ENCODE results near the gene XPR1.

XPR1 gene

DNA sequence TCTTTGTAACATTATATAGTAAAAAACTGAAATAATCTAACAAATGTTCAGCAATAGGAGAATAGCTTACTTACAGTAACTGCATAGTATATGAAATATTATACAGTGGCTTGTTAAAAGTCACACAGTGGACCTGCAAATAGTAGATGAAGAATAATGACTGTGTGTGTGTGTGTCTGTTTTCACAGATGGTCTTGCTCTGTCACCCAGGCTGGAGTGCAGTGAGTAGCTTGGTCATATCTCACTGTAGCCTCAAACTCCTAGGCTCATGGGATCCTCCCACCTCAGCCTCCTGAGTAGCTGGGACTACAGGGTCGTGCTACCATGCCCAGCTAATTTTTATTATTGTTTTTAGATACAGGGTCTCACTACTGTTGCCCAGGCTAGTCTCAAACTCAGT, 213.5 kb downstream of the XPR1 start:
- no peak overlapping the region for H3K4me2 ChIP-seq (ENCODE audit: low read length)
- no peaks in the 10 kb centered on the region for H3F3A ChIP-seq (ENCODE audit: control insufficient read depth, insufficient read depth)

DNA sequence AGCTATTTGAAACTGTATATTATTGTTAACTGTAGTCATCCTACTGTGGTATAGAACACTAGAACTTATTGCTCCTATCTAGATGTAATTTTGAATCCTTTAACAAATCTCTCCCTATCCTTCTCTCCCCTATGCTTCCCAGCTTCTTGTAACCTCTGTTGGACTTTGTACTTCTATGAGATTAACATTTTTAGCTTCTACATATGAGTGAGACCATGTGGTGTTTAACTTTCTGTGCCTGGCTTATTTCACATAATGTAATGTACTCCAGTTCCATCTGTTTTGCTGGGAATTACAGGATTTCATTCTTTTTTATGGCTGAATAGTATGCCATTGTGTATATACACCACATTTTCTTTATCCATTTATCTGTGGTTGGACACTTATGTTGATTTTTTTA, 216.4 kb downstream of the XPR1 start:
- Histone ChIP-seq H3K36me3 (ENCODE audit: control insufficient read depth, low read length) (no peaks in the 10 kb centered on the region), H3K9me3 (ENCODE audit: control insufficient read depth, insufficient read depth, low read length) (no peaks in the 10 kb centered on the region), H3F3A (ENCODE audit: control insufficient read depth, insufficient read depth) (no peaks in the 10 kb centered on the region), H3K79me2 (ENCODE audit: control insufficient read depth, low read length) (no peaks in the 10 kb centered on the region), H3K4me3 (ENCODE audit: low read length) (no peak overlapping the region), H3K9me2 (replicated peaks; ENCODE audit: control insufficient read depth, low read length) (no peaks in the 10 kb centered on the region), H4K20me1 (ENCODE audit: control insufficient read depth, insufficient read depth, low read depth, low read length) (no peaks in the 10 kb centered on the region), H3K4me2 (ENCODE audit: low read length) (no peak overlapping the region), H3K4me1 (ENCODE audit: control insufficient read depth, low read length) (peaks cover 39% of the 10 kb centered on the region), H3K27ac (ENCODE audit: low read depth, low read length) (no peak overlapping the region), H3K27me3 (ENCODE audit: control insufficient read depth, low read length) (no peaks in the 10 kb centered on the region)
- TF ChIP-seq, protein P1, sequence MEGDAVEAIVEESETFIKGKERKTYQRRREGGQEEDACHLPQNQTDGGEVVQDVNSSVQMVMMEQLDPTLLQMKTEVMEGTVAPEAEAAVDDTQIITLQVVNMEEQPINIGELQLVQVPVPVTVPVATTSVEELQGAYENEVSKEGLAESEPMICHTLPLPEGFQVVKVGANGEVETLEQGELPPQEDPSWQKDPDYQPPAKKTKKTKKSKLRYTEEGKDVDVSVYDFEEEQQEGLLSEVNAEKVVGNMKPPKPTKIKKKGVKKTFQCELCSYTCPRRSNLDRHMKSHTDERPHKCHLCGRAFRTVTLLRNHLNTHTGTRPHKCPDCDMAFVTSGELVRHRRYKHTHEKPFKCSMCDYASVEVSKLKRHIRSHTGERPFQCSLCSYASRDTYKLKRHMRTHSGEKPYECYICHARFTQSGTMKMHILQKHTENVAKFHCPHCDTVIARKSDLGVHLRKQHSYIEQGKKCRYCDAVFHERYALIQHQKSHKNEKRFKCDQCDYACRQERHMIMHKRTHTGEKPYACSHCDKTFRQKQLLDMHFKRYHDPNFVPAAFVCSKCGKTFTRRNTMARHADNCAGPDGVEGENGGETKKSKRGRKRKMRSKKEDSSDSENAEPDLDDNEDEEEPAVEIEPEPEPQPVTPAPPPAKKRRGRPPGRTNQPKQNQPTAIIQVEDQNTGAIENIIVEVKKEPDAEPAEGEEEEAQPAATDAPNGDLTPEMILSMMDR (IDR thresholded peaks at IDR 0.05; ENCODE audit: low read depth, low read length, poor library complexity, severe bottlenecking): no peak
- TF ChIP-seq EZH2phosphoT487 (IDR thresholded peaks at IDR 0.05; ENCODE audit: borderline replicate concordance, low read length): no peak

More for the DNA sequence above, 213.5 kb downstream of the XPR1 start:
- Histone ChIP-seq H3K27ac (ENCODE audit: low read depth, low read length) (no peak overlapping the region), H3K4me3 (ENCODE audit: low read length) (no peak overlapping the region), H4K20me1 (ENCODE audit: control insufficient read depth, insufficient read depth, low read depth, low read length) (no peaks in the 10 kb centered on the region), H3K4me1 (ENCODE audit: control insufficient read depth, low read length) (peaks cover 14% of the 10 kb centered on the region), H3K36me3 (ENCODE audit: control insufficient read depth, low read length) (no peaks in the 10 kb centered on the region), H3K27me3 (ENCODE audit: control insufficient read depth, low read length) (no peaks in the 10 kb centered on the region), H3K9me3 (ENCODE audit: control insufficient read depth, insufficient read depth, low read length) (no peaks in the 10 kb centered on the region), H3K9me2 (replicated peaks; ENCODE audit: control insufficient read depth, low read length) (no peaks in the 10 kb centered on the region), H3K79me2 (ENCODE audit: control insufficient read depth, low read length) (no peaks in the 10 kb centered on the region)
- TF ChIP-seq, protein P1 (IDR thresholded peaks at IDR 0.05; ENCODE audit: low read depth, low read length, poor library complexity, severe bottlenecking): no peak
- TF ChIP-seq EZH2phosphoT487 (IDR thresholded peaks at IDR 0.05; ENCODE audit: borderline replicate concordance, low read length): no peak

DNA sequence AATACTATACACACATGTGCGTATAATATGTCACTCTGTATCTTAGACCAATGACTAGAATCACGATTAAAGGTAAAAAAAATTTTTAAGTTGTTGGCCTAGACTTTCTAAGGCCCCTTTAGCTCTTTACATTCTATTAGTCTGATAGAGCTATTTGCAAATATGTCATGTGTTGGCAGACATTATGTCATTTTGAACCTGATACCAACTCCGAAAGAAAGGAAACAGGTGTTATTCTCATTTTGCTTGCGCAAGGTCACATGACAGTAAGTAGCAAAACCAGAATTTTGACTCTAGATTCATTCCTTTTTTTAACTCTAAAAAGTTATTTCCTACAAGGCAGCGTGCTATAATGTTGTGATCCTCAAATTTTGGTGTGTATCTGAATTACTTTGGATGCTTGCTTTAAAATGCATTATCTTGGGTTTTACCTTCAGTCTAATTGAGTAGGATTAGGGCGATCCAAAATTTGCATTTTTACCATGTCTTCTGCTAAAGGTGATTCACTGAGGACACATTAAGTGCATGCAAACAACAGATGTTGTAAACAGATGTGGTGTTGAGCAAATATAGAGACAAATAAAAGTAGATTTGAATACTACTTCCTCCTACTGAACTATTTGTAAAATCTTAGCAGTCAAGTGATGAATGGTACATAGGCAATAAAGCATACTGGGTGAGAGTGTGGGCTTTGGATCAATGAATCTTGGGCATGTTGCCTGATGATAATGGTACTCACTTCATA, 217.4 kb downstream of the XPR1 start:
- H3K36me3 ChIP-seq (ENCODE audit: control insufficient read depth, low read length): no peaks in the 10 kb centered on the region
- peaks cover 44% of the 10 kb centered on the region for H3K4me1 ChIP-seq (ENCODE audit: control insufficient read depth, low read length)
- H3K79me2 ChIP-seq (ENCODE audit: control insufficient read depth, low read length): no peaks in the 10 kb centered on the region
- no peaks in the 10 kb centered on the region for H3F3A ChIP-seq (ENCODE audit: control insufficient read depth, insufficient read depth)
- H3K4me3 ChIP-seq (ENCODE audit: low read length): peak overlapping the region; percentile 27
- H3K9me3 ChIP-seq (ENCODE audit: control insufficient read depth, insufficient read depth, low read length): no peaks in the 10 kb centered on the region
- peak overlapping the region; percentile 49 for H3K4me2 ChIP-seq (ENCODE audit: low read length)
- no peaks in the 10 kb centered on the region for H3K27me3 ChIP-seq (ENCODE audit: control insufficient read depth, low read length)
- TF ChIP-seq EZH2phosphoT487 (IDR thresholded peaks at IDR 0.05; ENCODE audit: borderline replicate concordance, low read length): no peak
- TF ChIP-seq, protein P1 (IDR thresholded peaks at IDR 0.05; ENCODE audit: low read depth, low read length, poor library complexity, severe bottlenecking): no peak
- H4K20me1 ChIP-seq (ENCODE audit: control insufficient read depth, insufficient read depth, low read depth, low read length): no peaks in the 10 kb centered on the region
- no peaks in the 10 kb centered on the region for H3K9me2 ChIP-seq (replicated peaks; ENCODE audit: control insufficient read depth, low read length)
- H3K27ac ChIP-seq (ENCODE audit: low read depth, low read length): peak overlapping the region; percentile 1; the same call in 1 of the 2 replicates

All from DOHH2 (cell line).